ENCODE data around the gene WDR64. TPM values are rescaled to one million over a fixed set of nuclear protein-coding genes. Genes with fewer than 3 reads are reported as not detected.
A peak's percentile ranks its signal among the peaks of the same experiment; 100 is the strongest.

WDR64 gene
- total and polyA plus RNA-seq, 2 donors (not counting 3 experiments of a cell fraction or from before 2014, with no cell fraction given), result not detected

- Histone ChIP-seq H3K79me2 (ENCODE audit: control insufficient read depth, insufficient read depth, low read length) (peaks cover 41% of the 10 kb centered on the region), H3K4me3 (replicated peaks in 1 of 3; ENCODE audit: insufficient read depth in 1 of 3, low read depth in 1 of 3, low read length in 3 of 3) (peak within 1 kb of the TSS; percentile 49 to 90 (median 57)), H3K4me2 (ENCODE audit: insufficient read depth, low read length) (peak within 1 kb of the TSS; percentile 77), H3K27me3 (ENCODE audit: control insufficient read depth in 2 of 2, insufficient read depth in 2 of 2, low read length in 2 of 2) (no peaks in the 10 kb centered on the region), H3K4me1 (ENCODE audit: control insufficient read depth, extremely low read depth, insufficient read depth, low read length) (peaks cover 33% of the 10 kb centered on the region), H3K9me3 (replicated peaks; ENCODE audit: control insufficient read depth, insufficient read depth, low read length) (no peaks in the 10 kb centered on the region), H3K9ac (replicated peaks; ENCODE audit: extremely low read depth, insufficient read depth, low read length) (peak within 1 kb of the TSS; percentile 62), H3K36me3 (ENCODE audit: control insufficient read depth in 2 of 2, extremely low read depth in 1 of 2, insufficient read depth in 2 of 2, low read length in 2 of 2) (peaks cover 0 to 2% of the 10 kb centered on the region in 2 experiments), H4K20me1 (replicated peaks; ENCODE audit: control insufficient read depth, extremely low read depth, insufficient read depth, low read length) (no peaks in the 10 kb centered on the region), H3K27ac (ENCODE audit: insufficient read depth, low read depth, low read length) (peak within 1 kb of the TSS; percentile 39), H2AFZ (ENCODE audit: low read depth, low read length) (peak within 1 kb of the TSS; percentile 88), H3K9me1 (replicated peaks; ENCODE audit: control insufficient read depth, extremely low read depth, insufficient read depth, low read length) (no peaks in the 10 kb centered on the region)
- FAIRE-seq (peak; percentile 73), DNase-seq (ENCODE audit: low read depth, low spot score) (peak; percentile 91)
- peak; percentile 95 for TF ChIP-seq POLR2A (IDR thresholded peaks at IDR 0.05; ENCODE audit: low read depth, low read length)
- TF ChIP-seq CTCF (IDR thresholded peaks at IDR 0.05; ENCODE audit: extremely low read depth in 1 of 2, insufficient read depth in 1 of 2, low read depth in 1 of 2, low read length in 2 of 2), result no peak
- TF ChIP-seq MAX (IDR thresholded peaks at IDR 0.05; ENCODE audit: insufficient read depth, insufficient read length), result no peak
- TF ChIP-seq POLR2AphosphoS5 (IDR thresholded peaks at IDR 0.05; ENCODE audit: insufficient read depth, low read depth, low read length), result peak; percentile 89
- no peak for TF ChIP-seq GATA2 (IDR thresholded peaks at IDR 0.05; ENCODE audit: insufficient read depth, insufficient read length, low read depth, low read length)
- no peak for TF ChIP-seq EZH2 (IDR thresholded peaks at IDR 0.05; ENCODE audit: borderline replicate concordance, low read depth, low read length, severe bottlenecking)
- TF ChIP-seq JUN (IDR thresholded peaks at IDR 0.05; ENCODE audit: borderline replicate concordance, insufficient read depth, insufficient read length, low read depth), result no peak
- no peak for TF ChIP-seq FOS (IDR thresholded peaks at IDR 0.05; ENCODE audit: borderline replicate concordance, insufficient read depth, low read length)
- no peak for TF ChIP-seq MYC (IDR thresholded peaks at IDR 0.05; ENCODE audit: low read depth, low read length)
- ChIA-PET CTCF (interaction anchor here (0.7 to 2.6 kb wide), 4 partner anchors 12 to 34 kb away, joined by 3 to 20 read pairs (median 6); partner anchors contain the start of gene WDR64), POLR2A (interaction anchor here (0.6 to 0.7 kb wide), 4 partner anchors 14 to 108 kb away, joined by 3 to 6 read pairs (median 6); no protein-coding TSS in a partner anchor)
- dilution Hi-C loops (cut with MboI; ENCODE audit: extremely low pct_ligation_motif_present, low sequenced_read_pairs) (no loop called here), intact Hi-C loops (cut with micrococcal nuclease) (loop anchor here (1.0 to 2.0 kb wide), 2 partner anchors 28 to 208 kb away; partner anchors contain the start of gene EXO1)
- no TSS peak for BruUV-seq (replicated peaks)
Observed at GRCh38 chr1:241640149-241640866, 11.8 kb upstream of the WDR64 start, which contains the start of the genes CHML and OPN3. CHML (minus strand) TSS chr1:241640369; CDS start chr1:241635766, 4,603 bp downstream. OPN3 (minus strand) TSS chr1:241640369; CDS start chr1:241640254, 115 bp downstream.

All from endothelial cell of umbilical vein (primary cell).